Astrocyte of the spinal cord (primary cell): ENCODE data around the gene CFAP90.
A peak's percentile ranks its signal among the peaks of the same experiment; 100 is the strongest.

ENCODE experiments used
- DNase-seq: peaks from one replicate; pipeline ENCODE4 v3.0.0; 2011; ENCODE audit warnings: low read depth, low spot score
- H3K4me3 ChIP-seq: 2 replicates; pipeline ENCODE4 v1.5.1; 2011; ENCODE audit warnings: low read depth, mild to moderate bottlenecking, low read length, moderate library complexity
- CTCF ChIP-seq: IDR thresholded peaks from 2 replicates; pipeline ENCODE4 v1.5.1; 2012; ENCODE audit warnings: low read depth, mild to moderate bottlenecking, low read length, inconsistent platforms
- in situ Hi-C: cut with HindIII; loops from 2 replicates; pipeline ENCODE4 v1.10.0; 2017; ENCODE audit warnings: low sequenced_read_pairs

Gene CFAP90

GRCh38 chr5:7857361-7857760 is 6.4 kb upstream of the CFAP90 start:
- H3K4me3 ChIP-seq: no peak overlapping the region
- no peak for DNase-seq
- in situ Hi-C loops: no loop called here
- no peak for TF ChIP-seq CTCF

- no peak overlapping the region for H3K4me3 ChIP-seq
- in situ Hi-C loops: no loop called here
- TF ChIP-seq CTCF: peak; percentile 69
- DNase-seq: peak; percentile 22
Measured at GRCh38 chr5:7856855-7857254, 5.9 kb upstream of the CFAP90 start.

- in situ Hi-C loops: no loop called here
- no peak overlapping the region for H3K4me3 ChIP-seq
- no peak for DNase-seq
- TF ChIP-seq CTCF: no peak
Measured at GRCh38 chr5:7855611-7856010, 4.7 kb upstream of the CFAP90 start.

- no peak overlapping the region for H3K4me3 ChIP-seq
- in situ Hi-C loops: no loop called here
Measured at GRCh38 chr5:7852988-7853387, 2.1 kb upstream of the CFAP90 start.

GRCh38 chr5:7852542-7852941 is 1.6 kb upstream of the CFAP90 start:
- no peak overlapping the region for H3K4me3 ChIP-seq
- no peak for TF ChIP-seq CTCF
- in situ Hi-C loops: no loop called here
- DNase-seq: peak; percentile 11

More at GRCh38 chr5:7852988-7853387, 2.1 kb upstream of the CFAP90 start:
- no peak for TF ChIP-seq CTCF
- no peak for DNase-seq

- in situ Hi-C loops: no loop called here
- no peak for TF ChIP-seq CTCF
- DNase-seq: no peak
- H3K4me3 ChIP-seq: no peak overlapping the region
Measured at GRCh38 chr5:7851617-7852289, 820 bp upstream of the CFAP90 start.
